Testis (tissue), 3 donors: ENCODE measurements around the gene DEF6. TPM values are rescaled to one million over a fixed set of nuclear protein-coding genes. Genes with fewer than 3 reads are reported as not detected.

ENCODE experiments used
- DNase-seq: peaks from one replicate; pipeline ENCODE4 v3.0.0-alpha.2; 2019
- H3K27ac ChIP-seq, 2 donors: fragments of 200-600 bp; sonication (generic); one replicate each; pipeline ENCODE4 v1.5.1; 2019
- H3K27me3 ChIP-seq: fragments of 200-600 bp; sonication (generic); one replicate; pipeline ENCODE4 v1.5.1; 2019
- H3K36me3 ChIP-seq: fragments of 200-600 bp; sonication (generic); one replicate; pipeline ENCODE4 v1.5.1; 2017; ENCODE audit warnings: low read depth; ENCODE audit errors: missing control alignments
- H3K4me1 ChIP-seq: fragments of 200-600 bp; sonication (generic); one replicate; pipeline ENCODE4 v1.5.1; 2019
- H3K4me3 ChIP-seq, 2 donors: fragments of 200-600 bp; sonication (generic); one replicate each; pipeline ENCODE4 v1.5.1; 2017 to 2019
- H3K9me3 ChIP-seq: fragments of 200-600 bp; sonication (generic); one replicate; pipeline ENCODE4 v1.5.1; 2017
- POLR2A ChIP-seq: fragments of 450-650 bp; IDR thresholded peaks from one replicate; pipeline ENCODE4 v1.6.1; 2017; ENCODE audit warnings: antibody characterized with exemption, mild to moderate bottlenecking, moderate library complexity
- WGBS, 2 donors: methylation state at CpG; one replicate each; pipeline ENCODE4 v1.1.5; 2018; 5-methylcytosine and 5-hydroxymethylcytosine counted together
- intact Hi-C: fragments of 100-400 bp; cut with DNase I; formaldehyde crosslinking; loops from one replicate; pipeline ENCODE4 v1.15.1; 2023; ENCODE audit warnings: low total_unique reads
- polyA plus RNA-seq: library from polyadenylated mRNA; stranded (reverse); fragments of 350-450 nt; fragmentation: Illumina TruSeq; extraction: RNeasy Lipid Tissue Mini Kit (QIAGEN cat#74804); gene quantifications from one replicate; pipeline ENCODE4 v1.2.3, GENCODE V29; 2014; ENCODE audit warnings: low read depth, low replicate concordance; ENCODE audit not compliant: insufficient read depth
- total RNA-seq, 2 donors: library from RNA; depleted of rRNA; stranded (reverse); fragments of >200 nt; gene quantifications; one replicate each; pipeline ENCODE4 v1.2.3, GENCODE V29; 2016
- TF ChIP-seq, protein P1 (sequence below), 3 experiments: fragments of 450-650 bp in 2 of 3; fragments of 200-600 bp in 1 of 3; sonication (generic) in 1 of 3; IDR thresholded peaks; one replicate each; pipeline ENCODE4 v1.5.1; 2016 to 2019; ENCODE audit warnings: antibody characterized with exemption in 3 of 3, mild to moderate bottlenecking in 2 of 3, moderate library complexity in 1 of 3

The DEF6 gene
- total and polyA plus RNA-seq, 3 donors from 2014 or later: 13.1 to 29.5 (median 20.9) TPM

DNA sequence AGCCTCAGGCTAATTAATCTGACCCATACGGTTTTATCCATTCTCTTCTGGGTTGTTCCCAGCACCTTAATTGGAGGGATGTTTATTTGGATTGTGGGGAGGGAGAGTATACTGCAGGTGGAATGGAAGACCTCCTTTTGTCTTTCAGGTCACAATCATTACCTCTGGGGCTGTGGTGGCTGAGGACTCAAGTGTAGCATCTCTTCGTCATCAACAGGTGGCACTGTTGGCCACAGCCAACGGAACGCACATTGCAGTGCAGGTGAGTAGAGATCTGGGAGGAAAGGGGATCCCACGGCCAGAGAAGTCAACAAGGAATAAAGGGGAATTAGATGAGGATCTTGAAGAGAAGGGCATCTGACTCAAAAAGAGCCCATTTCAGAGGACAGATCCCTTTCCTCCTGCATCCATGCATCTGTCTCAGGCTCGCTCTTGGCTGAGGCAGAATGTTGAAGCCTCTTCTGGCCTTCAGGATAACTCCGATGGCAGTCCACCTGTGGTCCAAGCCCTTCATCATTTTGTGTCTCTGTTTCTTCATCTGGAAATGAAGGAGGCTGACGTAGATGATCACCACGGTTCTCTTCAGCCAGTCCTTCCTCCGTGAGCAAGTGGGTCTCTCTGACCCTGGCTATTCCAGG, 3.2 kb upstream of the DEF6 start:
- Histone ChIP-seq H3K9me3 (no peaks in the 10 kb centered on the region), H3K4me3 (no peak overlapping the region), H3K27me3 (no peaks in the 10 kb centered on the region), H3K4me1 (peaks cover 4% of the 10 kb centered on the region), H3K36me3 (no peaks in the 10 kb centered on the region), H3K27ac (no peak overlapping the region)
- WGBS, 2 donors: 66 to 67% methylated on average over 10 of the region's 10 CpGs
- peak; percentile 44 for DNase-seq
- intact Hi-C loops: no loop called here
- TF ChIP-seq, protein P1, sequence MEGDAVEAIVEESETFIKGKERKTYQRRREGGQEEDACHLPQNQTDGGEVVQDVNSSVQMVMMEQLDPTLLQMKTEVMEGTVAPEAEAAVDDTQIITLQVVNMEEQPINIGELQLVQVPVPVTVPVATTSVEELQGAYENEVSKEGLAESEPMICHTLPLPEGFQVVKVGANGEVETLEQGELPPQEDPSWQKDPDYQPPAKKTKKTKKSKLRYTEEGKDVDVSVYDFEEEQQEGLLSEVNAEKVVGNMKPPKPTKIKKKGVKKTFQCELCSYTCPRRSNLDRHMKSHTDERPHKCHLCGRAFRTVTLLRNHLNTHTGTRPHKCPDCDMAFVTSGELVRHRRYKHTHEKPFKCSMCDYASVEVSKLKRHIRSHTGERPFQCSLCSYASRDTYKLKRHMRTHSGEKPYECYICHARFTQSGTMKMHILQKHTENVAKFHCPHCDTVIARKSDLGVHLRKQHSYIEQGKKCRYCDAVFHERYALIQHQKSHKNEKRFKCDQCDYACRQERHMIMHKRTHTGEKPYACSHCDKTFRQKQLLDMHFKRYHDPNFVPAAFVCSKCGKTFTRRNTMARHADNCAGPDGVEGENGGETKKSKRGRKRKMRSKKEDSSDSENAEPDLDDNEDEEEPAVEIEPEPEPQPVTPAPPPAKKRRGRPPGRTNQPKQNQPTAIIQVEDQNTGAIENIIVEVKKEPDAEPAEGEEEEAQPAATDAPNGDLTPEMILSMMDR (IDR thresholded peaks at IDR 0.05): peak; percentile 11 to 54 (median 48)
- no peak for TF ChIP-seq POLR2A

DNA sequence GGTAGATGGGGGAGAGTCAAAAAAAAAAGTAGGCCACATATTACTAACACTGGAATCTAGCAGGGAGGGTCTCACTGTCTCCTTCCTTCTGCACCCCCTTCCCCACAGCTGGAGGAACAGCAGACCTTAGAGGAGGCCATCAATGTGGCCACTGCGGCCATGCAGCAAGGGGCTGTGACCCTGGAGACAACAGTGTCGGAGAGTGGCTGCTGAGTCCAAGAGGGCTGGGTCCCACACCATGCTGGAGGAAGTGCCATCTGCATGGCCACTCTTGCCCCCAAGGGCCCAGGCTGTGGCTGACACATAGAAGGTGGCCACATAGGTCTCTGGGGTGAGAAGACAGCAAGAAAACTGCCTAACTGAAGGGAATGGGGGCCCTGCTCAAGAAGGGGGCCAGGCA, 2.6 kb upstream of the DEF6 start:
- H3K4me1 ChIP-seq: peaks cover 4% of the 10 kb centered on the region
- WGBS, 2 donors: 82 to 95% methylated on average over 2 of the region's 2 CpGs
- H3K9me3 ChIP-seq: no peaks in the 10 kb centered on the region
- H3K4me3 ChIP-seq: no peak overlapping the region
- H3K36me3 ChIP-seq: no peaks in the 10 kb centered on the region
- H3K27ac ChIP-seq: no peak overlapping the region
- no peak for TF ChIP-seq POLR2A
- TF ChIP-seq, protein P1 (IDR thresholded peaks at IDR 0.05): no peak
- intact Hi-C loops: no loop called here
- H3K27me3 ChIP-seq: no peaks in the 10 kb centered on the region
- no peak for DNase-seq

DNA sequence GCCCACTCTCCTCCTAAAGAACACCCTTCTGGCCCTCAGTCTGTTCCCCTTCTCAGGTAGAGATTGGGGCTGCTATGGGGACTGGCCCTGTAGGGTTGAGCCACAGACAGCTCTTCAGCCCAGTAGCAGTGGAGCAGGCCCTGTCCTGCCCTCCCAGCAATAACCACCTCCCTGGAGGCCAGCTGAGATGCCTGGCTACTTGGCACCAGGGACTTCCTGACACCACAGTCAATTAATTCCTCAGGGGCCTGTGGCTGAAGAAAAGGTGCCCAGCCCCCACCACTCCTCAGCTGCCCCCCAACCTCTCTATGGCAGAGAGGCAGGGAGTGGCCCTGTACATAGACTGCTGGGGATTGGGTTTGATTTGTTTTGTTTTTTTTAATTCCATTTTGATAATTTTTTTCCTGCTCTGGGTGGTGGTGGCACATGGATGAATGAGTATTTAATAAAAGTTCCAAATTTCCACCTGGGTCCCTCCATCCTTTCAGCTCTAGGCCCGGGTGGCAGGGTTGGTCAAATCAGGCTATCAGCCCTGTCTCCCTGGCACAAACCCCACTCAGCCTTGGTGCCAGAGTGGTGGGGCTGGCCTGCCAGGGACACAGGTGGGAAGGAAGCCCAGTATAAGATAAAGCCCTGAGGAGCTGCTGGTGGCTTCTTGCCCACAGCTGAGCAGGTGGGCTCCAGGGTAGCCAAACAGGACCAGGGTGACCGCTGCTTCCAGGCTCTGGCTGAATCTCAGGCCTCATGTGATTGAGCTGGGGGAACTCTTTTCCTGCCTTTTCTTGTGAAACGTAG, 1.9 kb upstream of the DEF6 start:
- no peak for DNase-seq
- H3K36me3 ChIP-seq: no peaks in the 10 kb centered on the region
- H3K4me3 ChIP-seq: no peak overlapping the region
- TF ChIP-seq, protein P1 (IDR thresholded peaks at IDR 0.05): no peak
- TF ChIP-seq POLR2A: no peak
- no peak overlapping the region for H3K27ac ChIP-seq
- H3K9me3 ChIP-seq: no peaks in the 10 kb centered on the region
- H3K27me3 ChIP-seq: no peaks in the 10 kb centered on the region
- H3K4me1 ChIP-seq: peaks cover 4% of the 10 kb centered on the region
- 52 to 61% methylated on average over 3 of the region's 3 CpGs for WGBS, 2 donors
- intact Hi-C loops: no loop called here

DNA sequence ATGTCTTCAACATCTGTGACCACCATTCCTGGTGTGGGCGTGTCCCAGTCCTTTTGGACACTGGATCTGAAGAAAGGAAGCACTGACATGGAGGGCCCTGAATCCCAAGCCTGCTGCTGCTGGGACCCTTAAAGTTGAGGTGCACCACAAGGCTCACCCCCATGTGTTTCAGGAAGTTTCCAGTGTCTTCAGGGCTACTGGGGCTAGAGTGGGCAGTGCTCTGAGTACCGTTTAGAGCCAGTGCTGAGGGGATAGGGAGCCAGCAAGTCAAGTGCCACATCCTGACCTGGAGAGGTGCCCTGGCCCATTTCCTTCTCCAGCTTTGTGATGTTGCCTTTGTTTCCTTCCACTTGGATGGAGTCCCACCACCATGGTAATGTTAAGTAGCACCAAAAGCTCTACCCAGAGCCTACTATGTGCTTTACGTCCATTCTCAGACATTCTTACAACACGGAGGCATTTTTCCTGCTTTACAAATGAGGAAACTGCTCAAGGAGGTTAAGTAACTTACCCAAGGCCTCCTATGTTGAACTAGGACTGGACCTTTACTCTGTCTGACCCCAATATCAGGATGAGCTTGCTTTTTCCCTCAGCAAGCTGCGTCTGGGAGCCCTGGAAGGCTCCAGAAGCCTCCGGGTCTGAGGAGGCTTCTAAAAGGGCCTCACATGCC, 552 bp upstream of the DEF6 start:
- Histone ChIP-seq H3K4me1 (peaks cover 4% of the 10 kb centered on the region), H3K27me3 (no peaks in the 10 kb centered on the region), H3K9me3 (no peaks in the 10 kb centered on the region), H3K36me3 (no peaks in the 10 kb centered on the region), H3K27ac (peak overlapping the region in 1 of 2 donors; percentile 15), H3K4me3 (no peak overlapping the region)
- intact Hi-C loops: no loop called here
- no peak for DNase-seq
- 72 to 77% methylated on average over 6 of the region's 6 CpGs for WGBS, 2 donors
- TF ChIP-seq POLR2A: no peak
- TF ChIP-seq, protein P1 (IDR thresholded peaks at IDR 0.05): no peak
